SK-N-MC (cell line): ENCODE data around the gene GZF1.
"Not testable (repeated sequence)": the region's sequence is repeated elsewhere in the genome, so short reads cannot be mapped to it uniquely, and the experiment has no call there.

Source experiments
- DNase-seq: peaks from one replicate; pipeline ENCODE4 v3.0.0-alpha.2; 2011; ENCODE audit warnings: low read depth, low spot score
- H3K27ac ChIP-seq: fragments of 200-600 bp; sonication (generic); 2 replicates; pipeline ENCODE4 v1.5.1; 2016; ENCODE audit warnings: mixed run types
- H3K36me3 ChIP-seq: fragments of 200-600 bp; sonication (generic); 2 replicates; pipeline ENCODE4 v1.6.1; 2017; ENCODE audit warnings: antibody characterized with exemption, low read length, mixed read lengths; ENCODE audit not compliant: insufficient read depth
- H3K4me3 ChIP-seq: fragments of 200-600 bp; sonication (generic); 2 replicates; pipeline ENCODE4 v1.5.1; 2016
- H3K9ac ChIP-seq: fragments of 200-600 bp; sonication (generic); 2 replicates; pipeline ENCODE4 v1.8.0; 2017; ENCODE audit warnings: mixed run types, mixed read lengths; ENCODE audit not compliant: insufficient read length
- H3K9me3 ChIP-seq: fragments of 200-600 bp; sonication (generic); 2 replicates; pipeline ENCODE4 v1.6.1; 2017; ENCODE audit warnings: low read depth, mild to moderate bottlenecking, antibody characterized with exemption, low read length, moderate library complexity, mixed read lengths
- EZH2 ChIP-seq: fragments of 200-600 bp; sonication (generic); IDR thresholded peaks from one replicate; pipeline ENCODE4 v1.6.1; 2017; ENCODE audit warnings: antibody characterized with exemption
- FOXP2 ChIP-seq: optimal IDR thresholded peaks from 2 replicates; pipeline ENCODE3; 2011; ENCODE audit warnings: mild to moderate bottlenecking, moderate library complexity; ENCODE audit not compliant: insufficient read depth; ENCODE audit errors: extremely low read length, control extremely low read depth
- POLR2AphosphoS5 ChIP-seq: IDR thresholded peaks from 2 replicates; pipeline ENCODE4 v1.6.1; 2012; ENCODE audit warnings: mild to moderate bottlenecking, low read depth, low read length, borderline replicate concordance

The GZF1 gene

DNA sequence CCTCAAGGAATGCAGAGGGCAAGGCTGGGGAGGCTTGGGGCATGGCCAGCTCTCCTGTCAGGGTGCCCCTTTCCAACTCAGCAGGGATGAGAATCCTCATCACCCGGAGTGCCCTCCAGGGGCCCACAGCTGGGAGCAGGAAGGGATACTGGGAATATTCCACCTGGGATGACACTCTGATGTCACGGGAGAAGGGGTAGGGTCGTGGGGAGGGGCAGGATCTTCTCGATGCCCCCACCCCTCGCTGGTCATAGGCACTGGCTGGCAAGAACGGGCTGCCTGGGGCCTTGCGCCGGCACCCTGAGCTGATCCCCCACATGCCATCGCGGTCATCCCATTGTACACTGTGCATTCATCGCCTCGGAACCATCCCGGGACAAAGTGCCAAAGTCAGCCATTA lies 22.0 kb upstream of the GZF1 start:
- Histone ChIP-seq H3K27ac (no peak overlapping the region), H3K9me3 (0 out of 2 replicates have a peak, but pooled peaks cover 2% of the 10 kb centered on the region), H3K36me3 (no peaks in the 10 kb centered on the region), H3K9ac (no peak overlapping the region), H3K4me3 (no peak overlapping the region)
- TF ChIP-seq EZH2 (no peak), POLR2AphosphoS5 (no peak), FOXP2 (no peak)
- no peak for DNase-seq

DNA sequence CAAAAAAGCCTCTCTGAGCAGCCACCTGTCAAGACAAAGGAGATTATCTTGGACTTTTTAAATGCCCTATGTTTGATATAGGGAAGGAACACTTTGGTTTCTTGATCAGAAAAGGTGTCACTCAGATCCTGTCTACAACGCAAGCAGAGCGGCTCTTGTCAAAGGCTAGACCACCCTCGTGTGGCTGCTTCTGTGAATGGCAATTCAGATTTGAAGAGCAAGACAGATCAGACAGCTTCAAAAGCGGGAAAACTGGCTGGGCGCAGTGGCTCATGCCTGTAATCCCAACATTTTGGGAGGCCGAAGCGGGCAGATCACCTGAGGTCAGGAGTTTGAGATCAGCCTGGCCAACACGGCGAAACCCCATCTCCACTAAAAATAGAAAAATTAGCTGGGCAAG lies 21.5 kb upstream of the GZF1 start:
- no peak overlapping the region for H3K4me3 ChIP-seq
- H3K27ac ChIP-seq, result no peak overlapping the region
- TF ChIP-seq POLR2AphosphoS5 (no peak), FOXP2 (no peak), EZH2 (no peak)
- DNase-seq, result no peak
- H3K9ac ChIP-seq, result no peak overlapping the region
- no peaks in the 10 kb centered on the region for H3K36me3 ChIP-seq
- H3K9me3 ChIP-seq, result 0 out of 2 replicates have a peak, but pooled peaks cover 2% of the 10 kb centered on the region

DNA sequence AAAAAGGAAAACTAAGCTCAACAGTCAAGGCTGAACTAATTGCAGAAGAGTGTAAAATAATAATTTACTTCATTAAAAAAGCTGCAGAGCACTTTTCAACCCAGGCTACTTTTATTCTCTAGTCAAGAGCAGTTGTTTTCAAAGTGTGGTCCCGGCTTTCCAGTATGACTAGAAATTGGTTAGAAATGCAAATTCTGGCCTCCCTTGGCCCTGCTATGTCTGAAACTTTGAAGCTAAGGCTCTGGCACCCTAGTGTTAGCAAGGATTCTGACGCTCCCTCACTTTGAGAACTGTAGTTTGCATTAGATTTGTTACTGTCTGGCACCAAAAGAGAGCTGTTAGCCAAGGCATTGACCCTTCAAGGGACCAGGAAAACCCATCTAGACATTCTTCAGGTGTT lies 20.9 kb upstream of the GZF1 start:
- TF ChIP-seq FOXP2 (no peak), EZH2 (no peak), POLR2AphosphoS5 (no peak)
- DNase-seq, result no peak
- no peak overlapping the region for H3K4me3 ChIP-seq
- no peak overlapping the region for H3K27ac ChIP-seq
- H3K36me3 ChIP-seq, result no peaks in the 10 kb centered on the region
- no peak overlapping the region for H3K9ac ChIP-seq
- 0 out of 2 replicates have a peak, but pooled peaks cover 2% of the 10 kb centered on the region for H3K9me3 ChIP-seq

DNA sequence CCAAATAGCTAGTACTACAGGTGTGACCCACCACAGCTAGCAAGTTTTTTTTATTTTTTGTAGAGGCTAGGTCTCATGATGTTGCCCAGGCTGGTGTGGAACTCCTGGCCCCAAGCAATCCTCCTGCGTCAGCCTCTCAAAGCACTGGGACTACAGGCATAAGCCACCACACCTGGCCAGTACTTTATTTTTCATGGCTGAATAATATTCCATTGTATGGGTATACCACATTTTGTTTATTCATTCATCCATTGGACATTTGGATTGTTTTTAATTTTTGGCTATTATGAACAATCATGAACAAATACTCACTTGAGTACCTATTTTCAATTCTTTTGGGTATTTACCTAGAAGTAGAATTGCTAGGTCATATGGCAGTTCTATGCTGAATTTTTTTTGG lies 18.4 kb upstream of the GZF1 start:
- no peak for DNase-seq
- H3K4me3 ChIP-seq, result no peak overlapping the region
- no peaks in the 10 kb centered on the region for H3K36me3 ChIP-seq
- 0 out of 2 replicates have a peak, but pooled peaks cover 2% of the 10 kb centered on the region for H3K9me3 ChIP-seq
- H3K27ac ChIP-seq, result no peak overlapping the region
- no peak overlapping the region for H3K9ac ChIP-seq
- TF ChIP-seq POLR2AphosphoS5 (no peak), EZH2 (no peak), FOXP2 (no peak)

DNA sequence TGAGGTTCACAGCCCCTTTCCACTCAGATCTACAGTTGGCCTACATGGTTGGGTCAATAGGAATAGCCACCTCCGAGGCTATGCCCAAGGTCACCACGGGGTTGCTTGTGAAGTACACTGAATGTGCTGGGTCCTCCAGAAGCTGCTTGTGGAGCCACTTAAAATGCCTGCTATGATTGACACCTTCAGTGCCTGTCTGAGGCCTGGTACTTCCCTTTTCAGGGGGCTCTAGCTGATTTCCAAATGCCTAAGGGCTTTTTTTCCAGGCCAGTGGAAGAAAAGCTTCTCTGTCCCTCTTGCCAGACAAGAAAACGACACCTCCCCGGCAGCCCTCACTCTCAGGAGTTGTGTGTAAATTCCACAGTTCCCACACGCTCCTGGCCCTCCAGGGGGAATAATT lies 17.6 kb upstream of the GZF1 start:
- no peak for DNase-seq
- no peaks in the 10 kb centered on the region for H3K36me3 ChIP-seq
- no peak overlapping the region for H3K4me3 ChIP-seq
- TF ChIP-seq FOXP2, result no peak
- TF ChIP-seq EZH2, result no peak
- no peak for TF ChIP-seq POLR2AphosphoS5
- H3K9ac ChIP-seq, result no peak overlapping the region
- H3K27ac ChIP-seq, result no peak overlapping the region
- 0 out of 2 replicates have a peak, but pooled peaks cover 2% of the 10 kb centered on the region for H3K9me3 ChIP-seq

DNA sequence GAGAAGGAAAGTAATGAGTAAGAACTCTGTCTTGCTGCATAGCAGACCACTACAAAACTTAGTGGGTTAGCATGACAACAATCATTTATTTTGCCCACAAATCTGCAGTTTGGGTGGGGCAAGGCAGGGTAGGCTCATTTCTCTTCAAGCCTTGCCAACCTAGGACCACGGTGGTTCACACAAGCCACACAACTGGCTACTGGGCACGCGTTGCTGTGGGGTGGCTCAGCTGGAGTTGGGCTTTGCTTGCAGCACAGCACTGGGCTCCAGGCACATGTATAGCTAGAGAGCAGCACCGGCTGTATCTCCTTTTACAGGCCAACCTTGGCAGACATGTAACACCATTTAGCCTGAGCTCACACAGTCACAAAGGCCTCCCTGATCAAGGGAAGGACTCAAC lies 16.0 kb upstream of the GZF1 start:
- DNase-seq, result no peak
- H3K4me3 ChIP-seq, result no peak overlapping the region
- no peaks in the 10 kb centered on the region for H3K36me3 ChIP-seq
- no peak overlapping the region for H3K9ac ChIP-seq
- H3K9me3 ChIP-seq, result 0 out of 2 replicates have a peak, but pooled peaks cover 2% of the 10 kb centered on the region
- no peak for TF ChIP-seq FOXP2
- TF ChIP-seq POLR2AphosphoS5, result no peak
- TF ChIP-seq EZH2, result no peak
- no peak overlapping the region for H3K27ac ChIP-seq

DNA sequence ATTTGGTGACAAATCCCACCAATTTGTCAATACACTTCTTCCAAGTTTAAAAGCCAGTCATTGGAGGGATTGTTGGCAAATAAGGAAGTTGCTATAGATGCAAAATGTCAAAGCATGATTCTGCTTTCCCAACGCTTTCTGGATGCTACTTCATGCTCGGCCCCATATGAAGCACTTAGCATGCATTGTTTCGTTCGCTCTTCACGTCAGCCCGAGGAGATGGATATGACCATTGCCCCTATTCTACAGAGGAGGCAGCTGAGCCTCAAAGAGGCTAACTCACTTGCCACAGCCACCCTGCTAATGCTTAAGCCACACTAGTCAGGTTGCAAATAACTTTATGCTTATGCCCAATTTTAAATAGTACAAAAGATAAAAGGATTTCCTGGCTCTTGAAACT lies 14.2 kb upstream of the GZF1 start:
- Histone ChIP-seq H3K4me3 (no peak overlapping the region), H3K9me3 (0 out of 2 replicates have a peak, but pooled peaks cover 2% of the 10 kb centered on the region), H3K27ac (no peak overlapping the region), H3K36me3 (0 out of 2 replicates have a peak, but pooled peaks cover 5% of the 10 kb centered on the region), H3K9ac (no peak overlapping the region)
- TF ChIP-seq FOXP2, result no peak
- TF ChIP-seq EZH2, result no peak
- TF ChIP-seq POLR2AphosphoS5, result no peak
- no peak for DNase-seq

DNA sequence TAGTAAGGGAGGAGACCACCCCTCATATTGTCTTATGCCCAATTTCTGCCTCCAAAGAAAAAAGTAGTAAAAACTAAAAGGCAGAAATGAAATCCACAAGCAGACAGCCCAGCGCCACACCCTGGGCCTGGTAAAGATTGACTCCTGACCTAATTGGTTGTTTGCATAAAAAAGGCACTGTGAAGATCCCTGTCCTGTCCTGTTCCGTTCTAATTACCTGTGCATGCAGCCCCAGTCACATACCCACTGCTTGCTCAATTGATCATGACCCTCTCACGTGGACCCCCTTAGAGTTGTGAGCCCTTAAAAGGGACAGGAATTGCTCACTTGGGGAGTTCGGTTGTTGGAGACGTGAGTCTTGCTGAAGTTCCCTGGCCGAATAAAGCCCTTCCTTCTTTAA lies 13.5 kb upstream of the GZF1 start:
- H3K36me3 ChIP-seq, DNase-seq, H3K9ac ChIP-seq, H3K4me3 ChIP-seq, H3K27ac ChIP-seq, H3K9me3 ChIP-seq: not testable (repeated sequence)

DNA sequence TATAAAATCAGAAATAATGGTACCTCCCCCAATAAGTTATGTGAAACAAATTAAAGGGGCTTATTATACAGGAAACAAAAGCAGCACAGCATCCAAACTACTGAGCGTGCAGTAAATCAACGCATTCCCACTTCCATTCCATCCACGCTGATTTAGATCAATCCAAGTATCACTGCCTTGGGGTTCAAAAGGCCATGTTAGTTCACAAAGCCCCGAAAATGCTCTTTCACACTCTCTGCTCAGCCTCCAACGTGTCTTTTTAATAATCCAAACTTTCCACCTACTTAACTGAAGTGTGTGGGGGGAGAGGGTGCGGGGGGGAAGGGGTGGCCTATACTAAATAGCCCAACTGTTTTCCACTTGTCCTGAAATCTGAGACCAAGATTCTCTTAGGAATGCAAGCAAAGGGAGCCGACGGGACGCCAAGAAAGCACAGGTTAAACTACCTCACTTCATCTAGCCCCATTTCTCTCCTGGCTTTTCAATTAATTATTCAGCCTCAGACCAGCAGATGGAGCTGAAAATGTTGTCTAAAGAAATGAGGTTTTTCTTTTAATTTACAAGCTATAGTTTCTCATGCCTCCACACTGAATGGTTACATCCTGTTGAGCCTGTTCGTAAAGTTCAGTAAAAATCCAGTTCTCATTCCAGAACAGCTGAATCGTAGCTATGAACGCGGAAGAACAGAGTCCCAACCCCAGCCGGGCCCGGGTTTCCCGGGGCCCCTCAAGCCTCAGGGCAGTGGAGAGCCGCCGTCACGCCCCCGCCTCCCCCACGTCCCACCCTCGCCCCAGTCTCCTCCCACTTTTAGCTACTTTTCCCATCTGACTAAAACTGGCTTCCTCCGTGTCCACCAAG lies 12.4 kb upstream of the GZF1 start:
- H3K9ac ChIP-seq, result peak overlapping the region; percentile 98
- peak overlapping the region; percentile 96 for H3K27ac ChIP-seq
- no peaks in the 10 kb centered on the region for H3K9me3 ChIP-seq
- peaks cover 17% of the 10 kb centered on the region; the same call in 1 of the 2 replicates for H3K36me3 ChIP-seq
- TF ChIP-seq POLR2AphosphoS5 (no peak), FOXP2 (no peak), EZH2 (no peak)
- peak overlapping the region; percentile 99 for H3K4me3 ChIP-seq
- DNase-seq, result peak; percentile 35
